Lower lobe of right lung (tissue), 2 donors: ENCODE results near the gene KCNQ5. TPM values are rescaled to one million over a fixed set of nuclear protein-coding genes. Genes with fewer than 3 reads are reported as not detected.

Experiments used
- ATAC-seq, 2 donors: fragments of 200-7000 bp; cut with Tn5 transposase; one replicate each; pipeline ENCODE4 v1.9.1; 2020 to 2022; ENCODE audit warnings: mild to moderate bottlenecking in 2 of 2, moderate library complexity in 2 of 2
- DNase-seq: peaks from one replicate; pipeline ENCODE4 v3.0.0-alpha.2; 2020
- H3K27ac ChIP-seq: fragments of 200-600 bp; one replicate; pipeline ENCODE4 v1.8.0; 2022
- H3K27me3 ChIP-seq: fragments of 200-600 bp; one replicate; pipeline ENCODE4 v1.8.0; 2022; ENCODE audit warnings: low read depth
- H3K36me3 ChIP-seq: fragments of 200-600 bp; one replicate; pipeline ENCODE4 v1.8.0; 2022; ENCODE audit warnings: mild to moderate bottlenecking
- H3K4me1 ChIP-seq: fragments of 200-600 bp; one replicate; pipeline ENCODE4 v1.8.0; 2022
- H3K4me3 ChIP-seq: fragments of 200-600 bp; one replicate; pipeline ENCODE4 v1.8.0; 2022; ENCODE audit warnings: mild to moderate bottlenecking
- H3K9me3 ChIP-seq: fragments of 200-600 bp; one replicate; pipeline ENCODE4 v1.8.0; 2022
- intact Hi-C: fragments of 100-400 bp; cut with DNase I; formaldehyde crosslinking; loops from one replicate; pipeline ENCODE4 v1.11.0; 2022
- total RNA-seq: library from RNA; stranded (reverse); fragmentation: NEBNext Ultra II Directional; extraction: Animal tissue kit (Norgen Biotek cat#: 25700); gene quantifications from one replicate; pipeline ENCODE4 v1.2.1, GENCODE V29; 2021
- TF ChIP-seq, protein P1 (sequence below): fragments of 200-600 bp; IDR thresholded peaks from one replicate; pipeline ENCODE4 v1.8.0; 2022; ENCODE audit warnings: antibody characterized with exemption, mild to moderate bottlenecking
- donor health status: DM: no; HTN: yes; CAD: no; lungs with severe emphysema.

Gene KCNQ5
- total RNA-seq, 1 donor from 2014 or later = 0.35 TPM

DNA sequence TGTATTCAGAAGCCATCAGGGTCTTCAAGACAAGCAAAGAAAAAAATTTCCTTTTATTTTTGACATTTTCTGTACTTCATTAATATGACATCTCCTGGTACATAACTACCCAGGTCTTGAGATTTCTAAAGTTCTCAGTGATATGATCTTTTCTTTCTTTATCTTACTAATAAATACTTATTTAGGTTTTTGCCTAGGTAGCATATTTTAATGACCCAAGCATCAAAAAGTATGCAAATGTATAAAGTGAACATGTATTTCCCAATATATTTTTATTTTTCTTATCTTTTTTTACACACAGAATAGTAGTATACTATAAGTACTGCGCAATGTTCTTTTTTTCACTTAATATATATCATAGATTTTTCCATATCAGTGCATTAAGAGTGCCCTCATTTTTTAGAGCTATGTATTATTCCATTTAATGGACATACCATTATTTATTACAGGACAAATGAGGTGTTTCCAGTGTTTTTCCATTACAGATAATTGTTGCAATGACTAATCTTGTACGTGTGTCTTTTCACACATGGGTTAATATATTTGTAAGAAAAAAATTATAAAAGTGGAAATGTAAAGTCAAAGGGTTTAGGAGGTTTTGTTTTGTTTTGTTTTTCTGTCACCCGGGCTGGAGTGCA is 107.0 kb downstream of the KCNQ5 start:
- DNase-seq (no peak), ATAC-seq (no peak)
- no peak overlapping the region for H3K27ac ChIP-seq
- intact Hi-C loops = no loop called here
- no peaks in the 10 kb centered on the region for H3K9me3 ChIP-seq
- TF ChIP-seq, protein P1, sequence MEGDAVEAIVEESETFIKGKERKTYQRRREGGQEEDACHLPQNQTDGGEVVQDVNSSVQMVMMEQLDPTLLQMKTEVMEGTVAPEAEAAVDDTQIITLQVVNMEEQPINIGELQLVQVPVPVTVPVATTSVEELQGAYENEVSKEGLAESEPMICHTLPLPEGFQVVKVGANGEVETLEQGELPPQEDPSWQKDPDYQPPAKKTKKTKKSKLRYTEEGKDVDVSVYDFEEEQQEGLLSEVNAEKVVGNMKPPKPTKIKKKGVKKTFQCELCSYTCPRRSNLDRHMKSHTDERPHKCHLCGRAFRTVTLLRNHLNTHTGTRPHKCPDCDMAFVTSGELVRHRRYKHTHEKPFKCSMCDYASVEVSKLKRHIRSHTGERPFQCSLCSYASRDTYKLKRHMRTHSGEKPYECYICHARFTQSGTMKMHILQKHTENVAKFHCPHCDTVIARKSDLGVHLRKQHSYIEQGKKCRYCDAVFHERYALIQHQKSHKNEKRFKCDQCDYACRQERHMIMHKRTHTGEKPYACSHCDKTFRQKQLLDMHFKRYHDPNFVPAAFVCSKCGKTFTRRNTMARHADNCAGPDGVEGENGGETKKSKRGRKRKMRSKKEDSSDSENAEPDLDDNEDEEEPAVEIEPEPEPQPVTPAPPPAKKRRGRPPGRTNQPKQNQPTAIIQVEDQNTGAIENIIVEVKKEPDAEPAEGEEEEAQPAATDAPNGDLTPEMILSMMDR = no peak
- no peaks in the 10 kb centered on the region for H3K36me3 ChIP-seq
- no peak overlapping the region for H3K4me3 ChIP-seq
- H3K27me3 ChIP-seq = no peaks in the 10 kb centered on the region
- no peaks in the 10 kb centered on the region for H3K4me1 ChIP-seq

GRCh38 chr6:72733045-72733444 is 111.2 kb downstream of the KCNQ5 start:
- Histone ChIP-seq H3K4me3 (no peak overlapping the region), H3K27me3 (no peaks in the 10 kb centered on the region), H3K4me1 (no peaks in the 10 kb centered on the region), H3K27ac (no peak overlapping the region), H3K9me3 (no peaks in the 10 kb centered on the region), H3K36me3 (no peaks in the 10 kb centered on the region)
- DNase-seq (no peak), ATAC-seq (no peak)
- TF ChIP-seq, protein P1 = no peak
- intact Hi-C loops = no loop called here

- Histone ChIP-seq H3K4me3 (no peak overlapping the region), H3K9me3 (no peaks in the 10 kb centered on the region), H3K27ac (no peak overlapping the region), H3K36me3 (no peaks in the 10 kb centered on the region), H3K27me3 (no peaks in the 10 kb centered on the region), H3K4me1 (no peaks in the 10 kb centered on the region)
- TF ChIP-seq, protein P1 = no peak
- ATAC-seq = no peak
- DNase-seq = no peak
- intact Hi-C loops = no loop called here
These were observed 116.2 kb downstream of the KCNQ5 start for GRCh38 chr6:72738091-72738490.

- no peak overlapping the region for H3K4me3 ChIP-seq
- intact Hi-C loops = no loop called here
- no peaks in the 10 kb centered on the region for H3K27me3 ChIP-seq
- no peaks in the 10 kb centered on the region for H3K36me3 ChIP-seq
- no peaks in the 10 kb centered on the region for H3K9me3 ChIP-seq
- DNase-seq (no peak), ATAC-seq (no peak)
- no peaks in the 10 kb centered on the region for H3K4me1 ChIP-seq
- TF ChIP-seq, protein P1 = no peak
- H3K27ac ChIP-seq = no peak overlapping the region
These were observed 117.5 kb downstream of the KCNQ5 start for GRCh38 chr6:72739368-72739779.

- TF ChIP-seq, protein P1 = no peak
- Histone ChIP-seq H3K9me3 (no peaks in the 10 kb centered on the region), H3K27ac (no peak overlapping the region), H3K36me3 (no peaks in the 10 kb centered on the region), H3K4me3 (no peak overlapping the region), H3K4me1 (no peaks in the 10 kb centered on the region), H3K27me3 (no peaks in the 10 kb centered on the region)
- DNase-seq (no peak), ATAC-seq (no peak)
- intact Hi-C loops = no loop called here
These were observed 118.3 kb downstream of the KCNQ5 start for GRCh38 chr6:72740135-72740534.
